KBM-7 (cell line): ENCODE data around the gene CHST7.

Source experiments
- DNase-seq: peaks from one replicate; pipeline ENCODE4 v3.0.0-alpha.2; 2015
- in situ Hi-C: fragments of 300-500 bp; cut with MboI; formaldehyde crosslinking; loops from 2 replicates; pipeline ENCODE4 v1.14.3; 2020; ENCODE audit warnings: low sequenced_read_pairs, low pct_unique_long_range_greater_than_20kb, mixed read lengths

The CHST7 gene

DNA sequence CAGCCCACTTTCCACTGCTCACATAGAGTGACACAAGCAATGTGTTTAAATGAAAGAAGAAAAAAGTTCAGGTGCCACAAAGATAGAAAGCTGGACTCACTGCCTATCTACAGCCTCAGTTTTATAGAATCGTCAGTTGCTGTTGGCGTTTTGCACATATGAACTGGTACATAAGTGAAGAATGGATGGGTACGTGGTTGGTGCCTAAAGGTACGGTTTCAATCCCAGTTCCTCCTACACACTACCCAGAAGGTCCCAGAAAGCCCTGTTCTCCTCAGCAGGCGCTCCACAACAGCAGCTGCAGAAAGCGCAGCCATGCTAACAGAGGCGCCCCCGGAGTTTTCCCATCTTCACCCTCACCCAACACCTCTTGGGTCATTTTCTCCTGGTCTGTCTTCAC, 23.6 kb downstream of the CHST7 start:
- in situ Hi-C loops, result no loop called here
- DNase-seq, result no peak

DNA sequence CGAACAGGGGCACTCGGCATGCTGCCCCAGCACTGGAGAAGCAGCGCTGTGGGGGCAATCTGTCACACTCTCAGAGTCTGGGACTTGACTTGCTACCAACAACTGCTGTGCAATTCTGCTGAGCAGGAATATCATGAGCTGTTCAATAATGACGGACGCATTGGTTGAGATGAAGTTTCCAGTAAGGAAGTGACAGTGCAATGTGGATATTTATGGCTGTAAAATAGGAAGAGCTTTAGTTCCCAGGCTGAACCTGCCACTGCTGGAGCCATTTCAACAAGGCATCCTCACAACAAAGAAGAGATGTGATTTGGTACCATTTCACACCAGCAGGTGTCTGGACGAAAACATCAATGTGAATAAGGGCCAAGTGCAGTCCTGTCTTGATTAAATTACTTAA, 24.2 kb downstream of the CHST7 start:
- in situ Hi-C loops, result no loop called here
- no peak for DNase-seq

DNA sequence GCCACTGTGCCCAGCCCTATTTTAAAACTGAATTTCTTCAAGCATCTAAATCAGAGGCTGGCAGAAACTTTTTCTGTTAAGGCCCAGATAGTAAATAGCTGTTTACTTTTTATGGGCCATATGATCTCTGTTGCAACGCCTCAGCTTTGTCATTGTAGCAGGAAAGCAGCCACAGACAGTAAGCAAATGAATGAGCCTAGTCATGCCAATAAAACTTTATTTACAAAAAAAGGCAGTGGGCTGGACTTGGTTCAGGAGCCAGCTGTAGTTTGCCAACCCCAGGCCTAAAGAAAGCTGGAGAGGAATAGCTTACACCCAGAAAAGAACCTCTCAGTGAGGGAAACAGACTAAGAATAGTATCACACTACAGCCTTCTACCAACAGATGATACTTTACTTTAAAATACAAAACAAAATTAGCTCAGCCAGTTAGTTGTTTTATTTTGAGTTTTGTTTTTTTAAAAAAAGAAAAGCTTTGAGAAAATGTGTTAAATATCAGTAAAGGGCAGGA, 25.5 kb downstream of the CHST7 start:
- in situ Hi-C loops, result no loop called here
- DNase-seq, result no peak

DNA sequence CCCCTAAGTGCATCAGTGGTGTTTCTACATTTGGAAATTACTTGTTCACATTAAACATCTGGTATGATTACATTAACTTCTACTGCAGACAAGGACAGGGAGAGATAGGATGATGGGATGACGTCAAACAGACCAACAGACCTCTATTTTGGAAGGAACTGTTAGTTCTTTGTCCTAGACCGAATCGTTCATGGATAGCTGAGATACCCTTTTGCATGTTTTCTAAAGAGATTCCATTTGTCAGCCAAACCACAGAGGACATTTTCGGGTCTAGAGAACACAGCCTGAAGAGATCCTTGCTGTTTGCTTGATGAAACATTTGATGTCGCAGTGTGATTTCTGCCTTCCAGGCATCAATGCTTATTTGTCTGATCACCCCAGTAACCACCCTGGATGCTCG, 27.7 kb downstream of the CHST7 start:
- in situ Hi-C loops, result no loop called here
- DNase-seq, result no peak

DNA sequence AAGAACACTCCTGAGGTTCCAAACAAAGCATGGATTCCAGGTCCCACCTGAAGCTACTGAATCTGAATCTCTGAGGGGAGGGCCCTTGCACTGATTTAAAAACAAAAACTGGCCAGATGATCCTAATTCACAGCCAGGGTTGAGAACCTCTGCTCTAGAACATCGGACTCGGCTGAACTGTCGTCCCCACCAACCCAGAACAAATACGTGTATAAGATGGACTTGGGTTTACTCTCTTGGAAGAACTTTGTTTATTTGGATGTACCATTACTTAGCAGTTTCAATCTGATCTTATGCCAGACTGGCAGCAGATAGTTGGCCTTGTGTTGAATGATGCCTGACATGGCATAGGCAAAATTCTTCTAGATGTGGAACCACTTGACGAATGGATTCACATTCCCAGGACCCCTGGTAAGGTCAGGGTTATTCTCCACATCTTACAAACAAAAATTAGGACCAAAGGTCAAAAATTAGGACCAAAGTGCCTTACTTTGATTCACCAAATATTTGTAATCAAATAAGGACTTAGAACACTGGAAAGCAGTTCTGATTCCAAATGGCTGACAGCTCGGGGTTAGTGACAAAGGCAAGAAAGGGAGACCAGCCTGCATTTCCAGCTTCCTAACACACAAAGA, 29.0 kb downstream of the CHST7 start:
- no peak for DNase-seq
- in situ Hi-C loops, result no loop called here

DNA sequence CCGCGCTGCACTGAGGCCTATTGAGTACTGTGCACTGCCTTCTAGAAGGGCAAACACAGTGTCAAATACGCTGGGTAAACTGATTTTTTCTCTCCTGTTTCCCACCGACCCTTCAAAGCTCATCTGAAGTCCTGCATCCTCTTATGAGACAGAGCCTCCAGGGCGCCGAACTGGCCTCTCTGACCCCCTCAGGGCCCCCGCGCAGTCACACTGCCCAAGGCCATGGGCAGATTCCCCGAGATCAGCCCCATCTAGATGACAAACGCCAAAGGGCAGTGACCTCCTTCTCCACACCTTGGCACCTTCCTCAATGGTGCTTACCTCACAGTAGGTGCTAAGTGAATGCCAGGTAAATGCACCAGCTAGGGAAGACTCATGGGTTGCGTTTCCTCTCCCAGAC, 34.4 kb downstream of the CHST7 start:
- in situ Hi-C loops, result no loop called here
- no peak for DNase-seq

DNA sequence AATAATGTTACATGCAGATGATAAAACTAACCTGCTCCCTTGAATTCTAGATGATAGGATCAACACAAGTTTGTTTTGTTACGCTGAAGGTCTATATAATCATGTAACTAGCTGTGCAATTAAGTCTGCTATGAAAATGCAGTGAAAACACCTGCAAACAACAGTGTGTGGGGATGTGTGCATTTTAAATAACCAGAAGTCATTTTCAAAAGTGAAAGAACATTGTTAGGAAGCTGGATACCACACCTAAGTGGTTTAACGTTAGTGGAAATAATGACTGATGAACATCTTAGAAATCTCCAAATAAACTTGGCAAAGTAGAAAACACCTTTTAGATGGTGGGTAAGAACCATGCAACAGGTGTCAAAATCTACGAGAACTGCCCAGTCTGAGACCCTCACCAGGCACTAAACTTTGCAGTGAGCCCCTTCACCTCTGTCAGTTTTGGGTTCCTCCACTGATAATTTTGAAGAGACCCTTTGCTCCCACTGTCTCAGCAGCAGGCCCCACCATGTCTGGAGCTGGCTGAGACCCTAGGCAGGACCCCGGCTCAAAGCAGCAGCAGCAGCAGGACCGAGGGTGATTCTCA, 36.6 kb downstream of the CHST7 start:
- DNase-seq, result no peak

DNA sequence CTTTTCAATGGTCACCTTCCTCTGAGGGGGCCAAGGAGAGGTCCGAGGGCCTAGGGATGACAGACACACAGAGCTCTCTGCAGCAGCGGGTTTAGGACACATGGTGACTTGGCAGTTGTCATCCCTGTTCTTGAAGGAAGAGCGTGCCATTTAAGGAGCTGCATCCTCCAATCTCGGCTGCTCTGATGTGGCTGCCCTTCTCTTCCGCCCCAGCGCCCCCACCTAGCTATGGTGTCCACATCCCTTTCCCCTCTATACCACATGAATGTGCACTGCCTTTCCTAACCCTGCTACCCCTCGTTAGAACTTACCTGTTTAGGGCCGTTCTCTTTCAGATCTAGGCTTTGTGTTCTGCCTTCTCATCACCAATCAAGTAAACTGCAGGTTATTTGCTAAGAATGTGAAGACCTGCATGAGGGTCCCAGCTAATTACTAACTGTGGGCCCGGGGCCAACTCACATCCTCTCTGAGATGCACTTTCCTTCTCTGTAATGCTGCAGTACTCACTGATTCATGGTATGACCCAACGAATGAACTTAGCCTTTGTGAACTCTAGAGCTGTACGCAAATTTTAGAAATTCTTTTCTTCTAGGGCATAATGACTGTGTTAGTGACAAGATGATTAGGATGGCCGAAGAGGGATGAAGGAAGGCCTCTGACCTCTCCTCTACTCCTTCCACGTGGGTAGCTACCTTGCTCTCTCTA, 38.2 kb downstream of the CHST7 start:
- DNase-seq, result no peak
- in situ Hi-C loops, result no loop called here

More for the DNA sequence above, 36.6 kb downstream of the CHST7 start:
- in situ Hi-C loops, result no loop called here

DNA sequence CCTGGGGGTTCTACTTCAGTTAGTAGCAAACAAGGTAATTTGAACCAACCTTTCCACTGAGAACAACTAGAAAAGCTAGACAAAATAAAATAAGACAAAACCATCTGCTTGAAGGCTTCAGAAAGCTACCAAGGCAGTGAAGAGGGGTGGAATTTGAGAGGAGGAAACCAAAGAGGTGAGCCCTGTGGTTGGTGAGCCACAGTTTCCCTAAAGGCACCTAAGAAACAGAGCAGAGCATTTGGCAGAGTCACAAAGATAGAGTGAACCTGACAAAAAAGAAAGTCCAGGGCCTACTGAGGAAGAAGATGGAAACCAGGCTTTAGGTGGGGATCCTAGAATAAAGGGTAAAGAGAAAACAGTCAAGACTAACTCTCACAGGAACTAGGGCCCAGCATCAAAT, 44.3 kb downstream of the CHST7 start:
- no peak for DNase-seq
- in situ Hi-C loops, result no loop called here

DNA sequence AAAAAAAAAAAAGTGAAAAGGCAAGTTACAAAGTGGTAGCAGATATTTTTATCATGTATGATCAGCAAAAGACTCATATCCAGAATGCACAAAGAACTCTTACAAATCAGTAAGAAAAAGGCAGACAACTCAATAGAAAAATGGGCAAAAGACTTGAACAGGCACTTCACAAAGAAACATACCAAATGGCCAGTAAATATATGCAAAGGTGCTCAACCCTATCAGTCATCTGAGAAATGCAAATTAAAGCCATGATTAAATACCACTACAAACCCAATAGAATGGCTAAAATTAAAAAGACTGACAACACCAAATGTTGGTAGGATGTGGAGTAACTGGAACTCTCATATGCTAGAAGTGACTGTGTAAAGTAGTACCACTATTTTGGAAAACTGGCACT, 45.4 kb downstream of the CHST7 start:
- in situ Hi-C loops, result no loop called here
- DNase-seq, result no peak

DNA sequence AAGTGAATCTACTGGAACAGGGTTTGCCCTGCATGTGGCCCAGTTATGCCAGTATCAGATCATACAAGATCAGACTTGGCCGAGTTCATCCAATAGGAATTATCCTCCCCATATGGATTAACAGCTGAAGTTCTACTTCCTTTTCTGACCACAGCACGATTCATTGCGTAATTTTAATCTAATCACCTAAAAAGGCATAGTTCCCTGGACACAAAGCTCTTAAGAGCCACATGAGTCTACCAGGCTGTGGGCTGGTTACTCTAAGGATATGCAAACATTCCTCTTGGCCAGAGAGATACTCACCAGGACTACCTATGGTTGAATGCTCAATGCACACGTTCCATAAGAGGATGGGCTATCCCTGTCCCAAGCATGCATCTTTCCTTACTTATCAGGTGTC, 46.9 kb downstream of the CHST7 start:
- DNase-seq, result peak; percentile 56
- in situ Hi-C loops, result no loop called here

DNA sequence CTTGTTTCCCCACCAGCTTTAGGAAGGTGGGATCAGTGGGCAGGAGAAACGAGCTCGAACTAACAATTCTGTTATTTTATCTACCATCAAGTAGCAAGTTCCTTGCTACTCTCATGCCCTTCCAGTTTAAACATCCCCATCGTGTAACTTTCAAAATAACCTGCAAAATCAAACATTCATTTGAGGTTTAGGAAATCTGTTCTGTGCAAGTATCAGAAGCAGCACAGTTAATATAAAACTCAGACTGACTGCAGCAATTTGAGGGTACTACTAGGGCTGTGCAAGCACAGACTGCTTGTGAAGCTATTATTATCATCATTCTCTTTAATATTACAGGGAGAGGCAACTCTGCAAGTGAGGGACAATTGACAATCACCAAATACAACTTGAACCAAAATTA, 48.0 kb downstream of the CHST7 start:
- in situ Hi-C loops, result no loop called here
- DNase-seq, result no peak

DNA sequence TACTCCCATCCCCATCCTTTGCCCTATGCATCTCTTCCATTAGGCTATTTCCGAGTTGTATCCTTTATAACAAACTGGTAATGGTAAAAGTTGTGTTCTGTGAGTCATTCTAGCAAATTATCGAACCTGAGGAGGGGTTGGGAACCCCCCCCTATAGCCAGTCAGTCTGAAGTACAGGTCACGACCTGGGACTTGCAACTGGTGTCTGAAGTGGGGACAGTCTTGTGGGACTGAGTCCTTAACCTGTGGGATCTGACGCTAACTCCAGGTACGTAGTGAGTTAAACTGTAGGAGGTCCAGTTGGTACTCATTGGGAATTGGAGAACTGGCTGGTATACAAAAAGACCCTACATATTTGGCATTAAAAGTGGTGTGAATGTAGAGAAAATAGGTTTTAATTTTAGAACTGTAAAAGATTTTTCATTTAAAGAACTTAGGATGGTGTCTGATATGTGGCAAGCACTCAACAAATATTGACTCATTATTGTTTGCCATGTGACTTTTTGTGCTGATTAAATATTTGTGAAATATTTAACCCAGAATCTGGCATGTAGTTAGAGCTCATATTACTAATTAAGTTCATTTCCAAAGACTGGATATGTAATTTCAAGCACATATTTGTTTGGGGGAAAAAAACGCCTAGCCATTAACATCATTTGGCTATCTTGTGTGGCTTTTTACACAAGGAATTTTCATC, 50.7 kb downstream of the CHST7 start:
- DNase-seq, result no peak
- in situ Hi-C loops, result no loop called here

DNA sequence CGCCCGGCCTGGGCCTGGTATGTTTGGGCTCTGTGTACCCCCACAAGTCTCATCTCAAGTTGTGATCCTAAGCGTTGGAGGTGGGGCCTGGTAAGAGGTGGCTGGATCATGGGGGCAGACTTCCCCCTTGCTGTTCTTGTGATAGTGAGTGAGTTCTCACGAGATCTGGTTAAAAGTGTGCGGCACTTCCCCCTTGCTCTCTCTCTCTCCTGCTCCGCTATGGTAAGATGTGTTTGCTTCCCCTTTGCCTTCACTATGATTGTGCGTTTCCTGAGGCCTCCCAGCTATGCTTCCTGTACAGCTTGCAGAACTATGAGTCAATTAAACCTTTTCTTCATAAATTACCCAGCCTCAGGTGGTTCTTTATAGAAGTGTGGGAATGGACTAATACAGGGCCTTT, 53.0 kb downstream of the CHST7 start:
- in situ Hi-C loops, result no loop called here
- DNase-seq, result peak; percentile 97

DNA sequence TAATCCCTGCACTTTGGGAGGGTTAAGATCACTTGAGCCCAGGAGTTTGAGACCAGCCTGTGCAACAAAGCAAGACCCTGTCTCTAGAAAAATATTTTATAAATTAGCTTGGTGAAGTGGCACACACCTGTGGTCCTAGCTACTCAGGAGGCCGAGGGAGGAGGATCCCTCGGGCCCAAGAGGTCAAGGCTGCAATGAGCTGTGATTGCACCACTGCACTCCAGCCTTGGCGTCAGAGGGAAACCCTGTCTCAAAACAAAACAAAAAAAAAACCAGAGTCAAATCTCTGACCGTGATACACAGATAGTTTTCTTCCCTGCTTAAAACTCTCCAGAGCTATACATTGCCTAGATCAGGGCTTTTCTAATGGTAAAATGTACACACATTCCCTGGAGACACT, 53.5 kb downstream of the CHST7 start:
- no peak for DNase-seq
- in situ Hi-C loops, result no loop called here

DNA sequence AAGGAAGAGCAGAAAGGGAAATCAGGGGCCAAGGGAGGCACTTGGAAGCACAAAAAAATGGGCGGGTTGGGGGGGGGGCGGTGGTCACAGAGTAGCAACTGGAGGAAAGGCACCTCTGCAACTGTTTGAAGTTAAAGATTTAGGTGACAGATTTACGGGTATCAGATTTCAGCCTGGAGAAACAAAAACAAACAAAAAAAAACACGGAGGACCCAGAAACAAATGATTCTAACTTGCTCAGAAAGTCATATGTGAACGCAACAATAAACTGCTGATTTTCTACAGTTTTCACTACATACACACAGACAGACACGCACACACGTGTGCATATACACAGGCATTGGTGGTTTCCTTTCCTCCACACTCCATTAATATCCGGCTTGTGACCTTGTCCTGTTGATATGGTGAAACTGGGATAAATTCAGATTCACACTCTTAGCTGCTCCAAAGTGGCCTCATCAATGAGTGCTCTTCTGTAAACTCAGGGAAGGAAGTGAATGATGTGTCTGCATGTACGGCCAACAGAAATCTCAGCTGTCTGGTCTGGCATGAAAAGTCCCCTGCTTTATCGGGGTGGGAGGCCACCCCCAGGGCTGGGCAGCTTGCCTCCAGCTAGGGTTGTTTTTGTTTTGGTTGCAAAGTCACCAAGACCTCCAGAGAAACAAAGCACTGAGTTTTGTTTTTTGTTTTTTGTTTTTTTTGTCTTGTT, 54.3 kb downstream of the CHST7 start:
- no peak for DNase-seq
- in situ Hi-C loops, result no loop called here

DNA sequence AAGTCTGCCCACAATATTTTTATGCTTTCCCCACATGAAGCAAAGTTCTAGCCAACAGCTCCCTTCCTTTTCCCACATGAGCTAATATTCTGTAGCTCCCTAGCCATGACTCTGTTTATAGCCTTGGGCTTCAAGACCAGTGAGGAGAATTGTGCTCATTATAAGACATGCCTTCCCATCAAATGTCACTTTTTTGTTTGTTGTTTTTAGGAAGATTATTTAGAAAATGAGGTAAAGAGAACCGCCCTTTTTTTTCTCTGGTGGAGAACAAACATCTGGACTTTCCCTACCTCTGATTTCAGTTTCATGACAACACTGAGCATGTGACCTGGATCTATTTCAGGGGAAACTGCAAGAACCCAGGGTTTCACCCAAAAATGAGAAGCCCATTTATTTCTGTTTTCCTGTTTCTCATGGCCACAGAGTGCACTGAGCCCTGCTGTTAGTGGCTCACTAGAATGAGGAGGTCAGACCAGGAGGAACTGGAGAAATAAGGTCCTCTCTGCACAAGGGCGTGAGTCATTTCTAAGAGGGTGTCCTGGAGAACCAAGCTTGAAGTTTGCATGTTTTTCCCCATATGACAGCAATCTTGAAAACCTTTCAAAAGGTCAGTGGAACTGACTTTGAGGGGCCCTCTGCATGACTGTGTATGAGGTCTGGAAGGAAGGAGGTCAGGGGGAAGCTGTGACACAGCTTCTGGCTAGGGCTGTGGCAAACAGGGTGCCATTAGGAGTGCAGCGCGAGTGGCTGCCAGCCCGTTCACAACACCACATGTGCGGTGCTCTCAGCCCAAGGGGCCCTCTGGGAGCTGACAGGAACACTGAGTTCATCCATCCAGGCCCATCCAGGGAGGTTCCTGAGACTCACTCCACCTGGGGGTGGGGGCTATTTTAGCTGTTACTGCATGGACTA, 55.2 kb downstream of the CHST7 start:
- DNase-seq, result peak; percentile 71
- in situ Hi-C loops, result no loop called here

DNA sequence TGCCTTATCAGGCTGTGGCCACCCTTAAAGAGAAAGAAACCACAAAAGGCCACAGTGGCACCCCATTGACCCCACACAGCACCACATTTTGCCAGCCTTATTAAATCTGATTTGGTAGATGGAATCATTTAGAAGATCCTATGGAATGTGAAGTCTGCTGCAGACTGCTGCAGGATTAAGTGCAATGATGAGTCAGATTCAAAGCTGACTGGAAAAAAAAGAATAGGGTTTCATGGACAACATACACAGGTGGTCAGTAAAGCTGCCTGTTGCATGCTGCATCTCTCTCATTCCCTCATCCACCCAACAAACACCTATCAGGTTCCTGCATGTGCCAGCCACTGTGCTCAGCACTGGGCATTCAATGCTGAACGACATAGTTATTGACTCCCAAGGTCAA, 56.6 kb downstream of the CHST7 start:
- in situ Hi-C loops, result no loop called here

DNA sequence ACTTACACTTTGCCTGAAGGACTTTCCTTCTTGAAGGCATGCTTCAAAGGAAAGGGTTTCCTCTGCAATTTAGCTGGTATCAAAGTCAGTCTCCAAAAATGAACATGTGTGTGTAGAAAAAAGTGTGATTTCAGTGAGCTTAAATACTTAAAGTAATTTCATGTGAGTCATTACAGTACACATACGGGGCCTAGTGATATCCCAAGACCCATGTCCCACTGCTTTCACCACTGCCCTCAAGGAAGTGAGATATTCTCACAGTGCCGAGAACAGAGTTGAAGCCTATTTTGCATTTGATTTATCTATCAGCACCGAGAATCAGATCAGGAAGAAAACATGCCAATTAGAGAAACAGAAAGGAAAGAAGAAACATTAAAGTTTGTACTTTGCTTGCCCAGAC, 61.0 kb downstream of the CHST7 start:
- DNase-seq, result no peak
- in situ Hi-C loops, result no loop called here

More for the DNA sequence above, 56.6 kb downstream of the CHST7 start:
- DNase-seq, result no peak
